GM18951 (cell line): ENCODE measurements around the gene P2RX1.

Experiments used
- POLR2A ChIP-seq: IDR thresholded peaks from 4 replicates; pipeline ENCODE4 v1.6.1; 2011; ENCODE audit warnings: mild to moderate bottlenecking; ENCODE audit not compliant: insufficient read length, insufficient read depth; ENCODE audit errors: extremely low read depth
- in situ Hi-C: fragments of 300-500 bp; cut with MboI; formaldehyde crosslinking; loops from one replicate; pipeline ENCODE4 v1.12.0; 2022; ENCODE audit warnings: low sequenced_read_pairs, mixed read lengths, inconsistent platforms; ENCODE audit not compliant: unreplicated experiment

Gene P2RX1

DNA sequence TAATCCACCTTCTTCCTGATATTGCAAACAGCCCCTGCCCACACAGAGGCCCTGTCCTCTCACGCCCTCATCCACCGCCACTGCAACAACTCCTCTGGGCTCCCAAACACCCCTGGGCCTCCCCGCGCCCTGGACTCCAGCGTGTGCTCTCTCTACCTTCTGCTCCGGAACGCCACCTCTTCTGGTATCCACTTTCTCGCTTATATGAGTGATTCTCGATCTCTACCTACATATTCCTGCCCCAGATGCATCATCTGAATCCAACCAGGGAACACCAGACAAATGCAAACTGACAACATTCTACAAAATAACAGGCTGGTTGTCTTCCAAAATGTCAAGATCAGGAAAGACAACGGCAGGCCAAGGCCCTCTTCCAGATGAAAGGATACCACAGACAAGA is 42.4 kb downstream of the P2RX1 start:
- in situ Hi-C loops = loop anchor here (25.0 kb wide), 1 partner anchor 138 kb away; no protein-coding TSS in a partner anchor
- TF ChIP-seq POLR2A = no peak

- in situ Hi-C loops = loop anchor here (25.0 kb wide), 1 partner anchor 141 kb away; no protein-coding TSS in a partner anchor
- TF ChIP-seq POLR2A = no peak
These were observed 45.4 kb downstream of the P2RX1 start for GRCh38 chr17:3870871-3871306.

- no peak for TF ChIP-seq POLR2A
- in situ Hi-C loops = loop anchor here (25.0 kb wide), 1 partner anchor 145 kb away; no protein-coding TSS in a partner anchor
These were observed 48.7 kb downstream of the P2RX1 start for GRCh38 chr17:3867606-3868005.

- TF ChIP-seq POLR2A = no peak
- in situ Hi-C loops = loop anchor here (25.0 kb wide), 1 partner anchor 145 kb away; no protein-coding TSS in a partner anchor
These were observed 49.2 kb downstream of the P2RX1 start for GRCh38 chr17:3867106-3867505.

GRCh38 chr17:3866276-3866675 is 50.0 kb downstream of the P2RX1 start:
- in situ Hi-C loops = loop anchor here (25.0 kb wide), 1 partner anchor 146 kb away; no protein-coding TSS in a partner anchor
- no peak for TF ChIP-seq POLR2A

DNA sequence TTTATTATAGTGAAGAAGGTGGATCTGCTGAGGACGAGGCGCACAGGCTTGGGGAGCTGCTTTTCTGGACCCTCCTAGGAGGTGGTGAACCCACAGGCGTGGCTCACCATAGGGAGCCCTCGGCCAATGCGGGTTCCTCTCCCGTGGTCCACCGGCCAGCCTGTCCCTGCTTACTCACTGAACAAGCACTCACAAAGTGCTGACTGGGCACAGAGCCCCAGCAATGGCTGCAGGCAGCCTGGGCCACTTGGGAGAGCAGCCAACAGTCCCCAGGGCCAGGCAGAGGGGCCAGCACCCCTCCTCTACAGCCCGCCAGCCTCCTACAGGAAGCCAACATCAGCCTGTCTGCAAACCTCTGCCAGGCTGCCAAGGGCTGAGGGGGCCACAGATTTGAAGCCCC is 51.1 kb downstream of the P2RX1 start:
- in situ Hi-C loops = loop anchor here (25.0 kb wide), 1 partner anchor 147 kb away; no protein-coding TSS in a partner anchor

DNA sequence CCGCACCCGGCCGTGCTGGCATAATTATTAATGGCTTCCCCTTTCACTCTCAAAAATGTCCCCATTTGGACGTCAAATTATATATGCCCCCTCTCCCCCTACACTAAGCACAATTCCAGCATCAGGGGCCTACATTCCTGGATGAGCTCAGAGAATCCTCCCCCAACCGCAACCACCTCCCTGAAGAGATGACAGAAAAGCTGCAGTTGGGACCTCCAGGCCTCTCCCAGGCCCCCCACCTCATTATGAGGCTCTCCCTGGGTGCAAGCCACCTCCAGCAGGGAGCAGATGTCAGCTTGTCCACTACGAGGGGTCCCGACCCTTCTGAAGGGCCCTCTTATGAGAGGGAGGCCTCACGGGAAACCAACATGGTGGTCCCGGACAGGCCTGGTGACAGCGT is 51.7 kb downstream of the P2RX1 start:
- TF ChIP-seq POLR2A = no peak
- in situ Hi-C loops = loop anchor here (25.0 kb wide), 1 partner anchor 148 kb away; no protein-coding TSS in a partner anchor

More for the DNA sequence above, 51.1 kb downstream of the P2RX1 start:
- TF ChIP-seq POLR2A = no peak

DNA sequence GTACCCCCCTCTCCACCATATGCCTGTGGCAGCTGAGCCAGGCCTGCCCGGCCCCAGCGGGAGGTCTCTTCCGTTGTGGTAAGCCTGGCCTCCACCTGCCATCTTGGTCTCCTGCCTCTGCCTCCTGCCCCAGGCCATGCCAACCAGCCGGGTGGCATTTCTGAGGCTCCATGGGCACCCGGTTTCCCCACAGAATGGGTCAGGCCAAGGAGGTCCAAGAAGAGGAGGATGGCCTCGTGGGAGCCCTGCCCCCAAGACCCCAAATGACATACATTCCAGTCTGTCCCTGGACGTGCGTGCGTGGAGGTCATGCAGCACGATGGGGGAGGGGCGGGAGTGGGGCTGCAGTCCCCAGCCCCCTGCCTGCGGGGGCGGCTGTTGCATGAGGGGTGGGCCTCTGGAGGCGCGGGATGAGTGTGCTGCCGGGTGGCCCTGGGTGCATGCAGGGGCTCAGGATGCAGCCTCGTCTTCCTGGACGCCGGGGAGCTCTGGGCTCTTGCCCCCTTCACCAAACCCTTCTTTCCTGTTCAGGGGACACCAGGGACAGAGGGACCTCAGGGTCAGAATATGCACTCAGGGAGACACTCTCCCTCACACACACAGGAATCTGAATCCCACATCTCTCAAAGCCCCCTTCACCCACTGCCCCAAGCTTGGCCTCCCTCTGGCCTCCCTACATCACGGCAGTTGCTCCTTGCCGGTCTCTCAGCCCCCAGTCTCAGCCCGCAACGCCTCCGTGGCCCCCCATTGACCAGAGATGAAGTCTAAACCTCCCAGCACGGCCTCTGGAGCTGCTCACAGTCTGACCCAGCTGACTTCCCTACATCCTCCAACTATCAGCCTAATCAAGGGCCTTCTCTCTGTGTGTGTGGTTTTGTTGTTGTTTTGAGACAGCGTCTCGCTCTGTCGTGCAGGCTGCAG is 54.2 kb downstream of the P2RX1 start:
- no peak for TF ChIP-seq POLR2A
- in situ Hi-C loops = loop anchor here (25.0 kb wide), 1 partner anchor 150 kb away; no protein-coding TSS in a partner anchor

DNA sequence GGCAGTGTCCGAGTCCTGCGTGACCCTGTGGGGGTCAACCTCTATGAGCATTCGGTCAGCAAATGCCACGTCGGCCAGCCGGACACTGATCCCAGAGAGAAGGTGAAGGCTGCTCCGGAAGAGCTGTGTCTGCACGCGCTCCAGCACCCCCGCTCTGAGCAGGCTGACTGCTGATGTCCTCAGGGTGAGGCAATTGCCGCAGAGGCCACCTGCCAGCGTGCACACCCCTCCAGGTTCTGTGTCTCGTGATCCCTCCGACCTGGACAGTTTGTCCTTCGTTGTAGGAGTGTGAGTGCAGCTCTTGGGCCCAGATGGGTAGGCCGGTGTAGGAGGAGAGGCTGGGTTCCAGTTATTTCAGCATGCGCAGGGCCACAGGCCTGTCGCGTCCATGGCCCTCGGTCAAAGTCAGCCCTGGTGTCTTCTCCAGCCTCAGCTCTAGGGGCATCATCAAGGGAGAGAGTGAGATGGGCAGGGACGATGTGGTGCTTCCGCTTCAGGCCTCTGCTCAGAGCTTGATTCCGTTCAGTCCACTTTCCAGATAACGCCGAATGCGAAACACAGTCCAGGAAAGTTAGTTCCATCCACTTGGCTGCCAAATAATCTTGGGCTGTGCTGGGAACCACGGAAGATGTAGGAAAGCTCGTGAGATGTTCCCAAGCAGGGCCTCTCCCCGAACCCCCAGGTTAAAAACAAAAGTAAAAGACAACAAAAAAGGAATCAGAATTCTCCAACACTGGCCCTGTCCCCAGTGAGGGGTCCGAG is 55.1 kb downstream of the P2RX1 start:
- in situ Hi-C loops = loop anchor here (25.0 kb wide), 1 partner anchor 151 kb away; no protein-coding TSS in a partner anchor
- no peak for TF ChIP-seq POLR2A

- in situ Hi-C loops = loop anchor here (25.0 kb wide), 1 partner anchor 152 kb away; no protein-coding TSS in a partner anchor
- no peak for TF ChIP-seq POLR2A
These were observed 56.3 kb downstream of the P2RX1 start for GRCh38 chr17:3859940-3860339.

DNA sequence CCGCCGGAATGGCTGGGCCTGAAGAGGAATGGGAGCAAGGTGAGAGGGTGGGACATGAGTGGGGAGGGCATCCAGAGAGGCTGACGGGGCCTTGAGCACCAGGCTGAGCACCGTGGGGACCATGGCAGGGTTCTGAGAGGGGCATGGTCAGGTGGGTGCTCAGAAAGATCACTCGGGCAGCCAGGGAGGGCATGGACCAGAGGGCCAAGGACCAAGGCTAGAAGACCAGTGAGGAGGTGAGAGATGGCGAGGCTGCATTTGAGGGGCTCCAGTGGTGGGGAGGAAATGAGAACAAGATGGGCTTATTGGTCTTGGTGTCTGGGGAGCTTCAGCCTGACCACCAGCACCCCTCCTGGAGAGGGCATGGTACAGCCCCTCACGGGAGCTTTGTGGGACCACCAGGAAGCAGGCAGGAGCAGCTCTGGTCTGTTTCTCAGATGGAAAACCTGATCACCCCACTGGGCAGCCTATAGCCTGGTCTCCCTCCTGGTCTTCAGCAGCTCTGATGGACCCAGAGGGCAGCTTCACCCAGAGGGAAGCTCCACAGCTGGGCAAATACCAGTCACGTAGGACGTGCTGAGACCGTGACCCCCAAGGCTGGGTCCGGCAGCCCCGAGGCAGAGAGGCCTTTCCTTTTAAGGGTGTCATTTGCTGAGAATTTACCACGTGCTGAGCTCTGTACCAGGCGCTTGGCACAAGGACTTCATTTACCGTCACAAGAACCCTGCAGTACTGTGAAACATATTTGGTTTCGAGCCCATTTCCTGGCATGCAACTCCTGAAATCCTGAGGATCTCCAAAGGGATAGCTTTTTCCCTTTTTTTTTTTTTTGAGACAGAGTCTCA is 58.8 kb downstream of the P2RX1 start:
- TF ChIP-seq POLR2A = no peak
- in situ Hi-C loops = loop anchor here (25.0 kb wide), 1 partner anchor 155 kb away; no protein-coding TSS in a partner anchor

DNA sequence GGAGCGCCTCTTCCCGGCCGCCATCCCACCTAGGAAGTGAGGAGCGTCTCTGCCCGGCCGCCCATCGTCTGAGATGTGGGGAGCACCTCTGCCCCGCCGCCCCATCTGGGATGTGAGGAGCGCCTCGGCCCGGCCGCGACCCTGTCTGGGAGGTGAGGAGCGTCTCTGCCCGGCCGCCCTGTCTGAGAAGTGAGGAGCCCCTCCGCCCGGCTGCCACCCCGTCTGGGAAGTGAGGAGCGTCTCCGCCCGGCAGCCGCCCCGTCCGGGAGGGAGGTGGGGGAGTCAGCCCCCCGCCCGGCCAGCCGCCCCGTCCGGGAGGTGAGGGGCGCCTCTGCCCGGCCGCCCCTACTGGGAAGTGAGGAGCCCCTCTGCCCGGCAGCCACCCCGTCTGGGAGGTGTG is 62.1 kb downstream of the P2RX1 start:
- in situ Hi-C loops = loop anchor here (25.0 kb wide), 1 partner anchor 158 kb away; no protein-coding TSS in a partner anchor
